ENCODE results near the gene INPP4B. TPM values are rescaled to one million over a fixed set of nuclear protein-coding genes. Genes with fewer than 3 reads are reported as not detected.

INPP4B gene
- total and polyA plus RNA-seq, 2 donors from 2014 or later, result 2.6 to 18.9 TPM

- H3K4me3 ChIP-seq (ENCODE audit: low read length in 3 of 3), result no peak overlapping the region
- no peaks in the 10 kb centered on the region for H3K27me3 ChIP-seq (ENCODE audit: control insufficient read depth, insufficient read depth, low read length)
- no peak for DNase-seq
- H3K4me1 ChIP-seq (ENCODE audit: control insufficient read depth in 2 of 3, insufficient read depth in 2 of 3, low read depth in 1 of 3, low read length in 3 of 3), result no peaks in the 10 kb centered on the region
- H3K36me3 ChIP-seq (ENCODE audit: control insufficient read depth in 2 of 3, insufficient read depth in 3 of 3, low read length in 3 of 3), result no peaks in the 10 kb centered on the region
- intact Hi-C loops (cut with DNase I), result no loop called here
- no peak overlapping the region for H3K9ac ChIP-seq (ENCODE audit: low read length in 3 of 3)
- no peak for FAIRE-seq
- no peak overlapping the region for H3K27ac ChIP-seq (ENCODE audit: low read depth in 2 of 2, low read length in 2 of 2)
- H3K9me3 ChIP-seq (ENCODE audit: control insufficient read depth in 2 of 3, insufficient read depth in 1 of 3, low read length in 3 of 3), result no peaks in the 10 kb centered on the region
- TF ChIP-seq CTCF (IDR thresholded peaks at IDR 0.05; ENCODE audit: borderline replicate concordance, extremely low read depth, insufficient read depth), result no peak
These were observed 263.8 kb downstream of the INPP4B start for GRCh38 chr4:142582340-142582739.

GRCh38 chr4:142581881-142582280 lies 264.2 kb downstream of the INPP4B start:
- DNase-seq, result no peak
- no peak overlapping the region for H3K9ac ChIP-seq (ENCODE audit: low read length in 3 of 3)
- H3K36me3 ChIP-seq (ENCODE audit: control insufficient read depth in 2 of 3, insufficient read depth in 3 of 3, low read length in 3 of 3), result no peaks in the 10 kb centered on the region
- H3K9me3 ChIP-seq (ENCODE audit: control insufficient read depth in 2 of 3, insufficient read depth in 1 of 3, low read length in 3 of 3), result no peaks in the 10 kb centered on the region
- intact Hi-C loops (cut with DNase I), result no loop called here
- no peak overlapping the region for H3K4me3 ChIP-seq (ENCODE audit: low read length in 3 of 3)
- no peaks in the 10 kb centered on the region for H3K4me1 ChIP-seq (ENCODE audit: control insufficient read depth in 2 of 3, insufficient read depth in 2 of 3, low read depth in 1 of 3, low read length in 3 of 3)
- TF ChIP-seq CTCF (IDR thresholded peaks at IDR 0.05; ENCODE audit: borderline replicate concordance, extremely low read depth, insufficient read depth), result no peak
- no peak overlapping the region for H3K27ac ChIP-seq (ENCODE audit: low read depth in 2 of 2, low read length in 2 of 2)
- FAIRE-seq, result no peak
- H3K27me3 ChIP-seq (ENCODE audit: control insufficient read depth, insufficient read depth, low read length), result no peaks in the 10 kb centered on the region

GRCh38 chr4:142579443-142579842 lies 266.7 kb downstream of the INPP4B start:
- H3K36me3 ChIP-seq (ENCODE audit: control insufficient read depth in 2 of 3, insufficient read depth in 3 of 3, low read length in 3 of 3), result no peaks in the 10 kb centered on the region
- H3K27ac ChIP-seq (ENCODE audit: low read depth in 2 of 2, low read length in 2 of 2), result no peak overlapping the region
- TF ChIP-seq CTCF (IDR thresholded peaks at IDR 0.05; ENCODE audit: borderline replicate concordance, extremely low read depth, insufficient read depth), result no peak
- H3K4me3 ChIP-seq (ENCODE audit: low read length in 3 of 3), result no peak overlapping the region
- no peaks in the 10 kb centered on the region for H3K27me3 ChIP-seq (ENCODE audit: control insufficient read depth, insufficient read depth, low read length)
- no peaks in the 10 kb centered on the region for H3K4me1 ChIP-seq (ENCODE audit: control insufficient read depth in 2 of 3, insufficient read depth in 2 of 3, low read depth in 1 of 3, low read length in 3 of 3)
- H3K9me3 ChIP-seq (ENCODE audit: control insufficient read depth in 2 of 3, insufficient read depth in 1 of 3, low read length in 3 of 3), result no peaks in the 10 kb centered on the region
- DNase-seq, result no peak
- intact Hi-C loops (cut with DNase I), result no loop called here
- H3K9ac ChIP-seq (ENCODE audit: low read length in 3 of 3), result no peak overlapping the region
- no peak for FAIRE-seq

GRCh38 chr4:142574306-142574705 lies 271.8 kb downstream of the INPP4B start:
- H3K27me3 ChIP-seq (ENCODE audit: control insufficient read depth, insufficient read depth, low read length), result no peaks in the 10 kb centered on the region
- H3K9ac ChIP-seq (ENCODE audit: low read length in 3 of 3), result no peak overlapping the region
- FAIRE-seq (no peak), DNase-seq (no peak)
- H3K9me3 ChIP-seq (ENCODE audit: control insufficient read depth in 2 of 3, insufficient read depth in 1 of 3, low read length in 3 of 3), result no peaks in the 10 kb centered on the region
- no peaks in the 10 kb centered on the region for H3K4me1 ChIP-seq (ENCODE audit: control insufficient read depth in 2 of 3, insufficient read depth in 2 of 3, low read depth in 1 of 3, low read length in 3 of 3)
- no peak for TF ChIP-seq CTCF (IDR thresholded peaks at IDR 0.05; ENCODE audit: borderline replicate concordance, extremely low read depth, insufficient read depth)
- H3K27ac ChIP-seq (ENCODE audit: low read depth in 2 of 2, low read length in 2 of 2), result no peak overlapping the region
- intact Hi-C loops (cut with DNase I), result no loop called here
- H3K36me3 ChIP-seq (ENCODE audit: control insufficient read depth in 2 of 3, insufficient read depth in 3 of 3, low read length in 3 of 3), result no peaks in the 10 kb centered on the region
- H3K4me3 ChIP-seq (ENCODE audit: low read length in 3 of 3), result no peak overlapping the region
